ENCODE results near the gene PSMB8. TPM values are rescaled to one million over a fixed set of nuclear protein-coding genes. Genes with fewer than 3 reads are reported as not detected.

PSMB8 gene
- total RNA-seq, 1 experiment from 2014 or later, result 123 TPM

GRCh38 chr6:32839356-32839755 lies 4.5 kb downstream of the PSMB8 start:
- no peak overlapping the region for H3K4me3 Mint-ChIP-seq (ENCODE audit: low read depth, unreplicated experiment)
- H3K27ac Mint-ChIP-seq (ENCODE audit: unreplicated experiment), result no peak overlapping the region
- H3K9me3 Mint-ChIP-seq (ENCODE audit: low read depth, unreplicated experiment), result no peaks in the 10 kb centered on the region
- peaks cover 30% of the 10 kb centered on the region for H3K4me1 Mint-ChIP-seq (ENCODE audit: low read depth, unreplicated experiment)
- no peaks in the 10 kb centered on the region for H3K27me3 Mint-ChIP-seq (ENCODE audit: unreplicated experiment)
- peaks cover 55% of the 10 kb centered on the region for H3K36me3 Mint-ChIP-seq (ENCODE audit: insufficient read depth, unreplicated experiment)
- DNase-seq, result no peak
- CTCF ChIA-PET, result interaction anchor here (1.2 to 3.7 kb wide), 11 partner anchors 12 to 141 kb away, joined by 8 to 171 read pairs (median 14); partner anchors contain the start of genes BRD2, HLA-DMA, PSMB9 and TAP1
- no TSS peak for BruUV-seq (replicated peaks)
- TF ChIP-seq CTCF (IDR thresholded peaks at IDR 0.05; ENCODE audit: unreplicated experiment), result no peak
- intact Hi-C loops (cut with micrococcal nuclease; ENCODE audit: unreplicated experiment), result loop anchor here (2.0 kb wide), 1 partner anchor 13 kb away; the partner anchor contains the start of gene TAP1

GRCh38 chr6:32838114-32838958 lies 5.5 kb downstream of the PSMB8 start, which contains the start of gene TAP2:
TAP2 (minus strand) TSS chr6:32838739; CDS start chr6:32838233, 506 bp downstream.
- intact Hi-C loops (cut with micrococcal nuclease; ENCODE audit: unreplicated experiment), result loop anchor here (1.0 to 2.0 kb wide), 2 partner anchors 14 to 30 kb away; partner anchors contain the start of gene TAP1
- CTCF ChIA-PET, result interaction anchor here (0.5 to 3.7 kb wide), 37 partner anchors 9 to 1689 kb away, joined by 3 to 171 read pairs (median 6); partner anchors contain the start of genes BRD2, HLA-DMA, HLA-DMB and PSMB9
- Mint-ChIP-seq H3K4me3 (ENCODE audit: low read depth, unreplicated experiment) (peak within 1 kb of the TSS; percentile 77), H3K36me3 (ENCODE audit: insufficient read depth, unreplicated experiment) (peaks cover 45% of the 10 kb centered on the region), H3K27me3 (ENCODE audit: unreplicated experiment) (no peaks in the 10 kb centered on the region), H3K27ac (ENCODE audit: unreplicated experiment) (peak within 1 kb of the TSS; percentile 0), H3K9me3 (ENCODE audit: low read depth, unreplicated experiment) (no peaks in the 10 kb centered on the region), H3K4me1 (ENCODE audit: low read depth, unreplicated experiment) (peaks cover 29% of the 10 kb centered on the region)
- peak; percentile 98 for TF ChIP-seq CTCF (IDR thresholded peaks at IDR 0.05; ENCODE audit: unreplicated experiment)
- peak; percentile 100 for DNase-seq
- TSS peak; percentile 61 for BruUV-seq (replicated peaks)

- Mint-ChIP-seq H3K27ac (ENCODE audit: unreplicated experiment) (peak overlapping the region; percentile 0), H3K36me3 (ENCODE audit: insufficient read depth, unreplicated experiment) (peaks cover 39% of the 10 kb centered on the region), H3K9me3 (ENCODE audit: low read depth, unreplicated experiment) (no peaks in the 10 kb centered on the region), H3K4me1 (ENCODE audit: low read depth, unreplicated experiment) (peaks cover 23% of the 10 kb centered on the region), H3K4me3 (ENCODE audit: low read depth, unreplicated experiment) (peak overlapping the region; percentile 77), H3K27me3 (ENCODE audit: unreplicated experiment) (no peaks in the 10 kb centered on the region)
- BruUV-seq (replicated peaks), result no TSS peak
- CTCF ChIA-PET, result interaction anchor here (0.5 to 3.7 kb wide), 18 partner anchors 16 to 1690 kb away, joined by 3 to 171 read pairs (median 12); partner anchors contain the start of genes HLA-DMA, PSMB9 and TAP1
- intact Hi-C loops (cut with micrococcal nuclease; ENCODE audit: unreplicated experiment), result loop anchor here (1.0 to 2.0 kb wide), 2 partner anchors 15 to 31 kb away; partner anchors contain the start of gene TAP1
- DNase-seq, result peak; percentile 43
- TF ChIP-seq CTCF (IDR thresholded peaks at IDR 0.05; ENCODE audit: unreplicated experiment), result no peak
Measured at GRCh38 chr6:32837651-32838113, 6.2 kb downstream of the PSMB8 start.

GRCh38 chr6:32836873-32837272 lies 7.0 kb downstream of the PSMB8 start:
- H3K4me3 Mint-ChIP-seq (ENCODE audit: low read depth, unreplicated experiment), result peak overlapping the region; percentile 77
- BruUV-seq (replicated peaks), result no TSS peak
- peaks cover 15% of the 10 kb centered on the region for H3K4me1 Mint-ChIP-seq (ENCODE audit: low read depth, unreplicated experiment)
- no peaks in the 10 kb centered on the region for H3K9me3 Mint-ChIP-seq (ENCODE audit: low read depth, unreplicated experiment)
- peaks cover 38% of the 10 kb centered on the region for H3K36me3 Mint-ChIP-seq (ENCODE audit: insufficient read depth, unreplicated experiment)
- H3K27me3 Mint-ChIP-seq (ENCODE audit: unreplicated experiment), result no peaks in the 10 kb centered on the region
- intact Hi-C loops (cut with micrococcal nuclease; ENCODE audit: unreplicated experiment), result no loop called here
- H3K27ac Mint-ChIP-seq (ENCODE audit: unreplicated experiment), result peak overlapping the region; percentile 0
- DNase-seq, result no peak
- TF ChIP-seq CTCF (IDR thresholded peaks at IDR 0.05; ENCODE audit: unreplicated experiment), result no peak
- CTCF ChIA-PET, result interaction anchor here (3.4 to 3.7 kb wide), 2 partner anchors 17 to 32 kb away, joined by 131 to 171 read pairs; partner anchors contain the start of genes PSMB9 and TAP1
